Measurements from ENCODE around the gene SART1.
"Not testable (repeated sequence)": the region's sequence is repeated elsewhere in the genome, so short reads cannot be mapped to it uniquely, and the experiment has no call there.

SART1 gene

DNA sequence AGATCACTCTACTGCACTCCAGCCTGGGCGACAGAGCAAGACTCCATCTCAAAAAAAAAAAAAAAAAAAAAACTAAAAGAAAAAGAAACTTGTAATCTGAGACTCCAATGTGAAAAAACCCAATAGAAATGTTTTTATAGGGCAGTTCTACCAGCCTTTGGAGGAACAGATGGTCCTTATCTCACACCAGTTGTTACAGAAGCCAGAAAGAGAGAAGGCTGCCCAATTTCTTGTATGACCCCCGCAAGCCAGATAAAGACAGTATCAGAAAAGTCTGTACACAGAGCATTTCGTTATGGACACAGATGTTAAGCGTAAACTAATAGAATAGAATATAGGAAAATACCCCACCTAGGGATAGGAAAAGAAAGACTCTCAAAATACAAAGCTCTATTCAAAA, 27.5 kb upstream of the SART1 start:
- no peak for DNase-seq (ENCODE audit: low read depth, low spot score)

DNA sequence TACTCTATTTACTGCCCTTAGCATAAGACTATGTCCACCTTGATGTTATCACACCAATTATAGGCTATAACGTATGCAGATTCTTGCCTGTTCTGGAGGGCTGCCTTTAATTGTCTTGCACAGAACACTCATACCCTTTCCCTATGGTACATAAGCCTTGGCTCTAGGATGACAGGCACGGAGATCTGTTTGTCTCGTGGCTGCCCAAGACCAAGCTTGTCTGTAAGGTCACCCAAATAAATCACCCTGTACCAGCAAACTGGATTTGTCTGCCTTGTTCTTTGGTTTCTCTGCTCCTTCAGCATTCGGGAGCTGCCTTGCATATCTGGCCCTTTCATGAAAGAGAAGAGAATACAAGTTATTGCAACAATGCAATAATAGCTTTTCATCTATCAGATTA, 23.8 kb upstream of the SART1 start:
- DNase-seq (ENCODE audit: low read depth, low spot score), result no peak

DNA sequence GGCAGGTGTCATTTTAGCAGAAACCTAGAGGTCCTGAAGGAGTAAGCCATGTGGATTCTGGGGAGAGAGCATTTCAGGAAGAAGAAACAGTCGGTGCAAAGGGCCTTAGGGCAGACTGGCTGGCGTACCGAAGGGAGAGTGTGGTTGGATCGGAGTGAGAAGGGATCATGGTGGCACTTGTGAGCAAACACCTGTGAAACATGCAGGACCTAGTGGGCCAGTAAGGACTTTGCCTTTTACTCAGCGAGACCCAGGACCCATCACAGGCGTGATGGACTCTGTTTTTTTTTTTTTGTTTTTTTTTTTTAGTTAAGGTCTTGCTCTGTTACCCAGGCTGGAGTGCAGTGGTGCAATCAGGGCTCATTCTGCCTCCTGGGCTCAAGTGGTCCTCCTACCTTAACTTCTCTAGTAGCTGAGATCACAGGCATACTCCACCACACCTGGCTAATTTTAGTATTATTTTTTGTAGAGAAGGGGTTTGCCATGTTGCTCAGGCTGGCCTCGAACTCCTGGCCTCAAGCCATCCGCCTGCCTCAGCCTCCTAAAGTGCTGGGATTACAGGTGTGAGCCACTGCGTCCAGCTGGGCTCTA, 19.7 kb upstream of the SART1 start:
- DNase-seq (ENCODE audit: low read depth, low spot score), result no peak

GRCh38 chr11:65942531-65942930, 19.0 kb upstream of the SART1 start:
- no peak for DNase-seq (ENCODE audit: low read depth, low spot score)

DNA sequence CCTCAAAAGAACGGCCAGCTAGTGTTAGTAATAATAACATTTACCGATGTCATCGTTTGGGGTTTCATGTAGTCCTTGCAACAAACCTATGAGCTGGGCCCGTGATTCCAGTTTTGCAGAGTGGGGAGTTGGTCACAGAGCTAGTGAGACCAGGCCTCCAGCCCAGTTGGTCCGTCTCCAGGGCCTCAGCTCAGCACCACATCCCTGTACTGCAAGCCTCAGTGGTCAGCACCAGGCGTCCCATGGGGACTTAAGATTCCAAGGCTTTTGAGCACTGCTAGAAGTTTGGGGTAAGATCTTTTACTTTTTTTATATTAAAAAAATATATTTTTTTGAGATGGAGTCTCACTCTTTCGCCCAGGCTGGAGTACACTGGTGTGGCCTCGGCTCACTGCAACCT, 17.3 kb upstream of the SART1 start:
- DNase-seq (ENCODE audit: low read depth, low spot score), result no peak

- no peak for DNase-seq (ENCODE audit: low read depth, low spot score)
Observed at GRCh38 chr11:65944767-65945166, 16.8 kb upstream of the SART1 start.

DNA sequence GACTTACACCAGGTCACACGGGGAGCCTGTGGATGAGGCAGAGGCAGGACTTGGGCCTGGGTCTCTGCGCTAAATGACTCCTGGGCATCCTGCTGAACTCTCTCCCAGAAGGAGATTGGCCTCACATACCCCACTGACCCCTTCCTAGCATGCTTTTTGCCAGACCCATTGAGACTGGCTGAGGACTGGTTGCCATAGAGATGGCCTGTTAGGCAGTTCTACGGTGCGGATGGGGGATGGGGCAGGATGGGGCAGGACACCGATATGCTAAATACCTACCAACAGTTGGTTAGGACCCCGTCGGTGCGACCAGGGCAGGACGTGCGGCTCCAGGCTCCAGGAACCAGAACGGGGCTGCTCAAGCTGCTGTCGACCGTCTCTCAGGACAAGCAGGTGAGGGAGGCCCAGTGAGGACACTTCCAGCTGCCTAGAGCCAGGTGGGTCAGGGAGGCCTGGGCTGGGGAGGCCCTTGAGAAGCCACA, 16.1 kb upstream of the SART1 start, which contains the start of gene TSGA10IP:
TSGA10IP (plus strand) TSS at position 51 of the 482 bp plus-strand sequence; CDS start at position 247, 196 bp downstream.
- no peak for DNase-seq (ENCODE audit: low read depth, low spot score)

DNA sequence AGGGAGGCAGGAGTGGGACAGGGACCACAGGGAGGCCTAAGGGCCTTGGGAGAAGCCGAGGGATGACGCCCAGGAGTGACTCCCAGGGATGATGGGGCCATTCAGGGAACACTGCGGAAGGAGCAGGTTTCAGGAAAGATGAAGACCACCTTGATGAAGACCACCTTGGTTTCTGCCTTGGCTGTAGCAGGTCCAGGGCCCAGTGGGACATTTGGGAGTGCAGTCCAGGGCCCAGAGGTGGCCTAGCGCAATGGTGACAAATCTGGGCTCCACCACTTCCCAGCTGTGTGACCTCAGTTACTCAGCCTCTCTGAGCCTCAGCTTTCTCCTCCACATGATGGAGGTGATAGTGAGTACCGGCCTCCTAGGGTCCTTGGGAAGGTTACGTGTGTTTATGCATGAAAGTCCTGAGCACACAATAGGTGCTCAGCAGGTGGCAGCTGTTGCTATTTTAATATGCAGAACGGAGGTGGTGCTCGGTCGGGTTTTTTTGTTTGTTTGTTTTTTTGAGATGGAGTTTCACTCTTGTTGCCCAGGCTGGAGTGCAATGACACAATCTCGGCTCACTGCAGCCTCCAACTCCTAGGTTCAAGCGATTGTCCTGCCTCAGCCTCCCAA, 15.5 kb upstream of the SART1 start:
- no peak for DNase-seq (ENCODE audit: low read depth, low spot score)

DNA sequence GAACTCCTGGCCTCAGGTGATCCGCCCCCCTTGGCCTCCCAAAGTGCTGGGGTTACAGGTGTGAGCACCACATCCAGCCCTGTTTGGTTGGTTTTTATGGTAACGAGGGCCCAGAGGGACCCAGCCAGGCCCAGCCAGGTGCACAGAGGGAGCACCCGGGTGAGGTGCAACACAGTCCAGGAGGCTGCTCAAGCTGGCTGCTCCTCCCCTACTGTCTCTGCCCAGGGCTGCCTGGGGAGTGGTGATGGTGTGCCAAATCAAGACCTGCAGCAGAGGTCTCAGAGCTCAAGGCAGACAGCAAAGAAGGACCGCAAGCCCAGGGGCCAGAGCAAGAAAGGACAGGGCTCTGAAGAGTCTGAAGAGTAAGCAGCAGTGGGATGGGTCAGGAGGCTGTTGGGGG, 14.9 kb upstream of the SART1 start:
- no peak for DNase-seq (ENCODE audit: low read depth, low spot score)

DNA sequence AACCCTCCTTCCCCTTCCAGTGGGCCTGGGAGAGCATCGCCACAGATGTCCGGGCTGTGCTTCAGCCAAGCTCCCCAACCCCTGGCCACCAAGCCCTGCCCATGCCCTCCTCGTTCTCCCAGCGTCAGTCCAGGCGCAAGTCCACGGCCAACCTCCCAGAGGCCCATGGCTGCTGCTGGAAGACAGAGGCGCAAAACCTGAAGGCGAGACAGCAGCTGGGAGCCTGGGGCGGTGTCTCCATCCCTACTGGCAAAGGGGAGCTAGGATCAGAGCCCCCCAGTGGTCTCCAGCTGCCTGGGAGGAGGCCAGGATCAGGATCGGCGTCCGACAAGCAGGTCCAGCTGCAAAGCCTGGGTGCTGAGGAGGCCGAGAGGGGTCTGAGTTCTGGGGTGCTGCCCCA, 14.4 kb upstream of the SART1 start:
- DNase-seq (ENCODE audit: low read depth, low spot score), result no peak

- no peak for DNase-seq (ENCODE audit: low read depth, low spot score)
Observed at GRCh38 chr11:65947603-65948125, 13.9 kb upstream of the SART1 start.

- not testable (repeated sequence) for DNase-seq (ENCODE audit: low read depth, low spot score)
Observed at GRCh38 chr11:65950711-65951110, 10.8 kb upstream of the SART1 start.

GRCh38 chr11:65951641-65952040, 9.9 kb upstream of the SART1 start:
- DNase-seq (ENCODE audit: low read depth, low spot score), result not testable (repeated sequence)

- no peak for DNase-seq (ENCODE audit: low read depth, low spot score)
Observed at GRCh38 chr11:65952052-65952521, 9.4 kb upstream of the SART1 start.

GRCh38 chr11:65953471-65953870, 8.1 kb upstream of the SART1 start:
- no peak for DNase-seq (ENCODE audit: low read depth, low spot score)

- DNase-seq (ENCODE audit: low read depth, low spot score), result no peak
Observed at GRCh38 chr11:65954771-65955170, 6.8 kb upstream of the SART1 start.

GRCh38 chr11:65958291-65958690, 3.2 kb upstream of the SART1 start:
- no peak for DNase-seq (ENCODE audit: low read depth, low spot score)

DNA sequence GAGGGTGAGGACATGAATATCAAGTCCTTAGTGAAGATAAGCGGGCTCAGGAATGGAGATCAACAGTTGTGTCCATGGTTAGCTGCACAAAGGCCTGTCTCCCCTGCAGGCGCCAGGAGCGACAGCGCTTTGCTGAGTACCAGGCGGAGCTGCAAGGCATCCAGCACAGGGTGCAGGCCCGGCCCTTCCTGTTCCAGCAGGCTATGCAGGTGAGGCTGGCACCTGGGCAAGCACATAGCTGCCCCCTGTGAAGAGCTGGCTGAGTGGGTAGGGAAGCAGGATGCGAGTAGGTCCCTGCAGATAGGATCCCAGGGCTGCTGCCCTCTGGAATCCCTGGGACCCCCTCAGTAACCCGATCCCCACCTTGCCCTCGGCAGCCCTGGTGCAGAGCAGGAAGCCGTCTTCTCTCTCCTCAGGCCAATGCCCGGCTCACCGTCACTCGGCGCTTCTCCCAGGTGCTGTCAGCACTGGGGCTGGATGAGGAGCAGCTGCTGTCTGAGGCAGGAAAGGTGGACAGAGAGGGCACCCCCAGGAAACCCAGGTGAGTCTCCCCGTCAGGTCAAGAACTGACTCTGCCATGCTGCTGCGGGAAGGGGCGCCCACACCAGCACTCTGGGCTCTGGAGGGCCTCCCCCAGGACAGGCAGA, 2.6 kb upstream of the SART1 start:
- DNase-seq (ENCODE audit: low read depth, low spot score), result no peak

DNA sequence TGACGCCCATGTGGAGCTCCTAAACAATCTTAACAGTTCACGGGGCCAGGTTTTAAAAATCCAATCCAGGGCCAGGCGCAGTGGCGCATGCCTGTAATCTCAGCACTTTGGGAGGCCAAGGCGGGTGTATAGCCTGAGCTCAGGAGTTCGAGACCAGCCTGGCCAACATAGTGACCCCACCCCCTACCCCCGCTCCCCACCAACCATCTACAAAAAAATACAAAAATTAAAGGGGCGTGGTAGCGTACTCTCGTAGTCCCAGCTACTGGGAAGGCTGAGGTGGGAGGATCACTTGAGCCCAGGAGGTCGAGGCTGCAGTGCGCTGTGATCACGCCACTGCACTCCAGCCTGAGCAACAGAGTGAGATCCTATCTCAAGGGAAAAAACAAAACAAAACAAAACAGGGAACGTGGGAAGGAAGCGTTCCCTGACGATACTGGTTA, 689 bp upstream of the SART1 start:
- DNase-seq (ENCODE audit: low read depth, low spot score), result no peak

- no peak for DNase-seq (ENCODE audit: low read depth, low spot score)
Observed at GRCh38 chr11:65962141-65962564, 619 bp downstream of the SART1 start.

- no peak for DNase-seq (ENCODE audit: low read depth, low spot score)
Observed at GRCh38 chr11:65964906-65965305, 3.4 kb downstream of the SART1 start.

- no peak for DNase-seq (ENCODE audit: low read depth, low spot score)
Observed at GRCh38 chr11:65965986-65966762, 4.6 kb downstream of the SART1 start.
